22Rv1 (cell line): ENCODE data around the gene OR10R2.

Experiments
- CTCF ChIP-seq: fragments of 450-650 bp; IDR thresholded peaks from 2 replicates; pipeline ENCODE4 v1.5.1; 2017; ENCODE audit warnings: mild to moderate bottlenecking
- ZFX ChIP-seq: fragments of 450-650 bp; IDR thresholded peaks from 2 replicates; pipeline ENCODE4 v1.6.1; 2017; ENCODE audit warnings: antibody characterized with exemption, borderline replicate concordance

- TF ChIP-seq CTCF, result no peak
- no peak for TF ChIP-seq ZFX
These were observed 48.0 kb downstream of the OR10R2 start for GRCh38 chr1:158520021-158520420.
